ENCODE data around the gene RALB.
A peak's percentile ranks its signal among the peaks of the same experiment; 100 is the strongest.

RALB gene

DNA sequence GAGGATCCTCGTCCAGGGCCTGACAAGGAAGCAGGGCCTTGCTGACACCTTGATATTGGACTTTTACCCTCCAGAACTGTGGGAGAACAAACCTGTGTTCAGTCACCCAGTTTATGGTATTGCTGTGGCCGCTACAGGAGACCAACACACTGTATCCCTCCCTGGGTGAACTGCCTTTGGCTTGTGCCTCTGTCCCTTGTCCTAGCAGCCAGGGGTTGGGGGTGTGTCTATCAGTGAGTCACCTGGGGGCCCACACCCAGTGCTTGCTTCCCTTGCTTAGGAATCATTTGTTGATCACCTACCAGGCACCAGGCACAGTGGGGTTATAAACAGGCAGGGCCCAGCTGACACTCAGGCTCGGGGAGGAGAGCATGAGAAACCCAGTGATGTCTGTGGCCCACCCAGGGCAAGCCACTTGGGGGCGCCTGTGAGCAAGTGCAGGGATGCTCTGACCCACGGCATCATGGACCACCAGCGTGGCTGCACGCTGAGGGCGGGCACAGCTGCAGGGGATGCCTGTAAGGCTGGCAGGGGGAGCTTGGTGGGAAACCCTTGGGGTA, 46.5 kb upstream of the RALB start:
- DNase-seq (ENCODE audit: extremely low read depth, insufficient read length), result no peak
- TF ChIP-seq, protein P1, sequence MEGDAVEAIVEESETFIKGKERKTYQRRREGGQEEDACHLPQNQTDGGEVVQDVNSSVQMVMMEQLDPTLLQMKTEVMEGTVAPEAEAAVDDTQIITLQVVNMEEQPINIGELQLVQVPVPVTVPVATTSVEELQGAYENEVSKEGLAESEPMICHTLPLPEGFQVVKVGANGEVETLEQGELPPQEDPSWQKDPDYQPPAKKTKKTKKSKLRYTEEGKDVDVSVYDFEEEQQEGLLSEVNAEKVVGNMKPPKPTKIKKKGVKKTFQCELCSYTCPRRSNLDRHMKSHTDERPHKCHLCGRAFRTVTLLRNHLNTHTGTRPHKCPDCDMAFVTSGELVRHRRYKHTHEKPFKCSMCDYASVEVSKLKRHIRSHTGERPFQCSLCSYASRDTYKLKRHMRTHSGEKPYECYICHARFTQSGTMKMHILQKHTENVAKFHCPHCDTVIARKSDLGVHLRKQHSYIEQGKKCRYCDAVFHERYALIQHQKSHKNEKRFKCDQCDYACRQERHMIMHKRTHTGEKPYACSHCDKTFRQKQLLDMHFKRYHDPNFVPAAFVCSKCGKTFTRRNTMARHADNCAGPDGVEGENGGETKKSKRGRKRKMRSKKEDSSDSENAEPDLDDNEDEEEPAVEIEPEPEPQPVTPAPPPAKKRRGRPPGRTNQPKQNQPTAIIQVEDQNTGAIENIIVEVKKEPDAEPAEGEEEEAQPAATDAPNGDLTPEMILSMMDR (IDR thresholded peaks at IDR 0.05; ENCODE audit: insufficient read depth, low read length, poor library complexity, severe bottlenecking), result peak; percentile 69

DNA sequence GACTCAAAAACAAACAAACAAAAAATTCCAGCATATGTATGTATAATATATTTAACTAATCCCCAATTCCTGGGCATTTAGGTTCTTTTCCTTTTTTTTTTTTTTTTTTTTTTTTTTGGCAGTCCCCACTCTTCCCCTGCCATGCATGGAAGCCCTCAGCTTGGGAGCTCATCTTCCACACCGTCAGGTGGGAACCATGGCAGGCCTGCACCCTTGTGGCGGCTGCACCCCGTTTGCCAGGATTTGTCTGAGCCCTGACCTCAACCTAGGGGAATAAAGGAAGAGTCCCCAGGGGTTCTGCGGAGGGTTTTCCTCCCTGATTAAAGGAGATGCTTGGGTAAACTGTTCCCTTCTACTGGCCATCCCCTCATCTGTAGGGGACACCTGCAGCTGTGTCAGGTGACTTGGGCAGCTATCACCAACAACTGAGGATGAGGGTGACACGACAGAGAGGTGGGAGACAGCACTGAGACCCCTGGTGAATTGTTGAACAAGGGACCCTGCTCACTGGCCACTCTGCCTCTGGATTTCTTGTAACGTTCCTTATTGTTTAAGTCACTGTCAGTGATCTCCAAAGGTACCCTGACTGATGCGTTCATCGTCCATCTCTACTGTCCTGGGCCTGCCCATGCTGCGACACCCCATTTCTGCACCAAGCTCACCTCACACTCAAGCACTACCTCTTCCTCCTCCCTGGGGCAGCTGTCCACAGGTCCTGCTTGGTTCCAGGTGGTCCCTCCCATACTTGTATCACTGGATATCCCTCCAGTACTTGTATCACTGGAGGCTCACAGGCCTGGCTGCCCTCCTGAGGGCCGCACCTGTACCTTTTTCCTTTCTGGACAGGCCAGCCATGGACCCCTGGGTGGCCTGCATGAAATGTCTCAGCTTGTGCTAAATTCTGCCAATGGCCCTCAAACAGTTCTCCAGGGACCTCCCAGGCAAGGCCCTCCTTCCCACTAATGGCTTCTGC, 44.0 kb upstream of the RALB start:
- Histone ChIP-seq H3K4me3 (replicated peaks; ENCODE audit: low read depth, low read length) (no peak overlapping the region), H3K27me3 (replicated peaks; ENCODE audit: control insufficient read depth, insufficient read depth, low read length) (no peaks in the 10 kb centered on the region), H3K36me3 (ENCODE audit: control insufficient read depth, insufficient read depth, low read length) (no peaks in the 10 kb centered on the region)
- TF ChIP-seq, protein P1 (IDR thresholded peaks at IDR 0.05; ENCODE audit: insufficient read depth, low read length, poor library complexity, severe bottlenecking), result no peak
- no peak for DNase-seq (ENCODE audit: extremely low read depth, insufficient read length)

More for the DNA sequence above, 46.5 kb upstream of the RALB start:
- no peaks in the 10 kb centered on the region for H3K27me3 ChIP-seq (replicated peaks; ENCODE audit: control insufficient read depth, insufficient read depth, low read length)
- no peak overlapping the region for H3K4me3 ChIP-seq (replicated peaks; ENCODE audit: low read depth, low read length)
- no peaks in the 10 kb centered on the region for H3K36me3 ChIP-seq (ENCODE audit: control insufficient read depth, insufficient read depth, low read length)

DNA sequence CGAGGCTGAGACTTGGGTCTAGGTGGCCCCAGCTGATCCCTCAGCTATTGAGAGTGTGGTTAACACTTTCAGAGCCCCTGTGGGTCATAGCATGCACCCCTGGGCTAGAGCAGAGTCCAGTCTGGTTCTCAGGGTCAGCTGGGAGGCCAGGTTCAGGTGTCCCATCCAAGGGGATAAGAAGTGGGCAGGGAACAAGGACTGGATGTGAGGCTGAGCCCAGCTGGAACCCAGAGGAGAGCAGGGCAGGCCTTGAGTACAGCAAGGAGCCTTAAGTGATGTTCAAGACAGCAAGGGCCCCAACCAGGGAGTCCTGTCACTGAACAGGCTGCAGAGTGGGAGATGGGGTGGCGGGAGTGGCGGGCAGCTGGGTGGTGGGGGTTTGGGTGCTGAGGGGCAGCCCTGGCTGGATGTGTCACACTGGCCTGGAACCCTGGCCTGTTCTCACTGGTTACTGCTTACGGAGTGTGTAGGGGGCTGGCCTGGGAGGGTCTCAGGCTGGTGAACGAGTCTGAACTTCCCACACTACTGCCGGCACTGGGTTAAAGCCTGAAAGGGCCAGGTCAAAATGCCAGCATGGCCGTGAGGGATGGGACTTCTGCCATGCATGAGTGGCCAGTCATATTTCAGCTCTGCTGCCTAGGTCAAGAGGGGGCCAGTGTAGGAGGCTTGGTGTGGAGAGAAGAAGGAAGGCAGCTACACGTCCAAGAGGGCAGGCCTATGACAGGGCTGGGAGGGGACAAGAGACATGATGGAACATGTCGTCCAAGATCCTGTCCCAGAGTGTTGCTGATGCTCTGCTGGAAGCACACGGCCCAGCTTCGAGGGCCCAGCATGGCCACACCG, 43.0 kb upstream of the RALB start:
- TF ChIP-seq, protein P1 (IDR thresholded peaks at IDR 0.05; ENCODE audit: insufficient read depth, low read length, poor library complexity, severe bottlenecking), result no peak
- Histone ChIP-seq H3K36me3 (ENCODE audit: control insufficient read depth, insufficient read depth, low read length) (no peaks in the 10 kb centered on the region), H3K27me3 (replicated peaks; ENCODE audit: control insufficient read depth, insufficient read depth, low read length) (no peaks in the 10 kb centered on the region), H3K4me3 (replicated peaks; ENCODE audit: low read depth, low read length) (no peak overlapping the region)
- DNase-seq (ENCODE audit: extremely low read depth, insufficient read length), result no peak

DNA sequence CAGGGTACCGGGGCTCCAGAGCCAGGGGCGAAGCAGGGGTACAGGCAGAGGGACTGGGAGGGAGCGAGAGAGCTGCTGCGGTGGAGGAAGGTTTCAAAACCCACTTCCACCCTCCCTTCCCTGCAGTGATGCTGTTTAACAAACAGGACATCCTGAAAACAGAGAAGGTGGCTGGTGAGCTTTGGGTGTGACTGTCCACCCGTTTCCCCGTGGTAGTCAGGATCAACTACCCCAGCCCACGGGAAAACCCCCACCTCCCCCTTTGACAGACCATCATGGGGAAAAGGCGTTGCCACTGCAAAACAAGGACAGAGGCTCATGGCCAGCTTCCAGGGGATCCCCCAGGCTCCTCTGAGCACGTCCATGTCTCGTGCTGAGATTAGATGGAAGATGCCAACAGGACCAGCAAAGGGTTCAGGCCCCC, 42.4 kb upstream of the RALB start:
- TF ChIP-seq, protein P1 (IDR thresholded peaks at IDR 0.05; ENCODE audit: insufficient read depth, low read length, poor library complexity, severe bottlenecking), result no peak
- Histone ChIP-seq H3K4me3 (replicated peaks; ENCODE audit: low read depth, low read length) (no peak overlapping the region), H3K36me3 (ENCODE audit: control insufficient read depth, insufficient read depth, low read length) (no peaks in the 10 kb centered on the region), H3K27me3 (replicated peaks; ENCODE audit: control insufficient read depth, insufficient read depth, low read length) (no peaks in the 10 kb centered on the region)
- no peak for DNase-seq (ENCODE audit: extremely low read depth, insufficient read length)

DNA sequence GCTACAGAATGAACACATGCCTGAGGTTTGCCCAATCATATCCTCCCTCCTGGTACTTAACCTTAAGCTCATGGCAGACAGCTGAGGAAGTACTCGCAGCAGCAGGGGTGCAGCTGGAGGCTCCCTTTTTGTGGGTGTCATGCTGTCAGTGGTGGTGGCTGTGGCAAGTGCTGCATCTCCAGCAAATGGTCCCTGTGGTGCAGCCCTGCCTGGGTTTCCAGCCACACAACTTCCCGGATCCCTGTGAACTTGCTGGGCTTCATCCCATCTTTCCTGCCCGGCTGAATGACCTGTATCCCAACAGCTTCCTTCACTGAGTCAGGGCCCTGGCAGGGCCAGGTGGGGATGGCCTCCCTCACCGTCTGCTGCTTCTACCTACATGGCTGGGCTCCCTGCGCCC, 34.5 kb upstream of the RALB start:
- no peaks in the 10 kb centered on the region for H3K27me3 ChIP-seq (replicated peaks; ENCODE audit: control insufficient read depth, insufficient read depth, low read length)
- no peak for DNase-seq (ENCODE audit: extremely low read depth, insufficient read length)
- TF ChIP-seq, protein P1 (IDR thresholded peaks at IDR 0.05; ENCODE audit: insufficient read depth, low read length, poor library complexity, severe bottlenecking), result no peak
- H3K36me3 ChIP-seq (ENCODE audit: control insufficient read depth, insufficient read depth, low read length), result peaks cover 7% of the 10 kb centered on the region
- H3K4me3 ChIP-seq (replicated peaks; ENCODE audit: low read depth, low read length), result no peak overlapping the region
